Measurements from ENCODE around the gene ZNF578. TPM values are rescaled to one million over a fixed set of nuclear protein-coding genes. Genes with fewer than 3 reads are reported as not detected.
"Not testable (repeated sequence)": the region's sequence is repeated elsewhere in the genome, so short reads cannot be mapped to it uniquely, and the experiment has no call there.

ZNF578 gene
- total RNA-seq, 2 donors from 2014 or later = 0.11 to 0.85 TPM

GRCh38 chr19:52492201-52492993 is 39.0 kb downstream of the ZNF578 start:
- Mint-ChIP-seq H3K36me3 (ENCODE audit: low read depth) (no peaks in the 10 kb centered on the region), H3K4me3 (no peak overlapping the region), H3K4me1 (no peaks in the 10 kb centered on the region), H3K9me3 (peaks cover 10% of the 10 kb centered on the region), H3K27ac (no peak overlapping the region), H3K27me3 (peaks cover 5% of the 10 kb centered on the region)
- no peak for ATAC-seq (replicated peaks)

- peak; percentile 14 for ATAC-seq (replicated peaks)
- H3K4me1 Mint-ChIP-seq = no peaks in the 10 kb centered on the region
- no peak overlapping the region for H3K4me3 Mint-ChIP-seq
- no peaks in the 10 kb centered on the region for H3K36me3 Mint-ChIP-seq (ENCODE audit: low read depth)
- peaks cover 10% of the 10 kb centered on the region for H3K9me3 Mint-ChIP-seq
- no peak overlapping the region for H3K27ac Mint-ChIP-seq
- H3K27me3 Mint-ChIP-seq = peaks cover 5% of the 10 kb centered on the region
Measured at GRCh38 chr19:52492994-52493470, 39.7 kb downstream of the ZNF578 start.

- Mint-ChIP-seq H3K9me3 (peaks cover 10% of the 10 kb centered on the region), H3K4me3 (no peak overlapping the region), H3K27ac (no peak overlapping the region), H3K4me1 (no peaks in the 10 kb centered on the region), H3K36me3 (ENCODE audit: low read depth) (no peaks in the 10 kb centered on the region), H3K27me3 (peaks cover 5% of the 10 kb centered on the region)
- no peak for ATAC-seq (replicated peaks)
Measured at GRCh38 chr19:52494518-52494917, 41.2 kb downstream of the ZNF578 start.

- ATAC-seq (replicated peaks) = no peak
- H3K4me3 Mint-ChIP-seq = no peak overlapping the region
- peaks cover 5% of the 10 kb centered on the region for H3K27me3 Mint-ChIP-seq
Measured at GRCh38 chr19:52498571-52498970, 45.2 kb downstream of the ZNF578 start.

GRCh38 chr19:52500474-52500873 is 47.1 kb downstream of the ZNF578 start:
- H3K4me3 Mint-ChIP-seq; H3K27ac Mint-ChIP-seq; H3K4me1 Mint-ChIP-seq; H3K27me3 Mint-ChIP-seq; ATAC-seq (replicated peaks): not testable (repeated sequence)
- Mint-ChIP-seq H3K36me3 (ENCODE audit: low read depth) (peaks cover 18% of the 10 kb centered on the region), H3K9me3 (peaks cover 12% of the 10 kb centered on the region)

More at GRCh38 chr19:52498571-52498970, 45.2 kb downstream of the ZNF578 start:
- Mint-ChIP-seq H3K36me3 (ENCODE audit: low read depth) (peaks cover 4% of the 10 kb centered on the region), H3K27ac (no peak overlapping the region), H3K9me3 (peaks cover 16% of the 10 kb centered on the region), H3K4me1 (no peaks in the 10 kb centered on the region)

GRCh38 chr19:52500991-52501390 is 47.6 kb downstream of the ZNF578 start:
- not testable (repeated sequence) for H3K4me1 Mint-ChIP-seq; ATAC-seq (replicated peaks); H3K27me3 Mint-ChIP-seq; H3K27ac Mint-ChIP-seq; H3K4me3 Mint-ChIP-seq
- H3K36me3 Mint-ChIP-seq (ENCODE audit: low read depth) = peaks cover 21% of the 10 kb centered on the region
- peaks cover 12% of the 10 kb centered on the region for H3K9me3 Mint-ChIP-seq

GRCh38 chr19:52507266-52507665 is 53.9 kb downstream of the ZNF578 start:
- Mint-ChIP-seq H3K9me3 (peaks cover 14% of the 10 kb centered on the region), H3K36me3 (ENCODE audit: low read depth) (peaks cover 17% of the 10 kb centered on the region), H3K4me1 (no peaks in the 10 kb centered on the region), H3K4me3 (no peak overlapping the region), H3K27me3 (no peaks in the 10 kb centered on the region), H3K27ac (no peak overlapping the region)
- no peak for ATAC-seq (replicated peaks)

- Mint-ChIP-seq H3K27me3 (peaks cover 6% of the 10 kb centered on the region), H3K4me1 (no peaks in the 10 kb centered on the region), H3K36me3 (ENCODE audit: low read depth) (no peaks in the 10 kb centered on the region), H3K9me3 (peaks cover 30% of the 10 kb centered on the region), H3K27ac (no peak overlapping the region), H3K4me3 (no peak overlapping the region)
- ATAC-seq (replicated peaks) = no peak
Measured at GRCh38 chr19:52516191-52516590, 62.8 kb downstream of the ZNF578 start.

- Mint-ChIP-seq H3K9me3 (peaks cover 18% of the 10 kb centered on the region), H3K27me3 (peaks cover 6% of the 10 kb centered on the region), H3K27ac (no peak overlapping the region), H3K36me3 (ENCODE audit: low read depth) (no peaks in the 10 kb centered on the region), H3K4me1 (no peaks in the 10 kb centered on the region), H3K4me3 (no peak overlapping the region)
- ATAC-seq (replicated peaks) = peak; percentile 29
Measured at GRCh38 chr19:52518646-52519045, 65.3 kb downstream of the ZNF578 start.

- peaks cover 16% of the 10 kb centered on the region for H3K9me3 Mint-ChIP-seq
- not testable (repeated sequence) for H3K4me1 Mint-ChIP-seq; H3K4me3 Mint-ChIP-seq; H3K27ac Mint-ChIP-seq; H3K36me3 Mint-ChIP-seq (ENCODE audit: low read depth); H3K27me3 Mint-ChIP-seq; ATAC-seq (replicated peaks)
Measured at GRCh38 chr19:52519175-52519574, 65.8 kb downstream of the ZNF578 start.

- H3K36me3 Mint-ChIP-seq (ENCODE audit: low read depth) = no peaks in the 10 kb centered on the region
Measured at GRCh38 chr19:52520013-52520412, 66.7 kb downstream of the ZNF578 start.

GRCh38 chr19:52522551-52522950 is 69.2 kb downstream of the ZNF578 start:
- Mint-ChIP-seq H3K27ac (no peak overlapping the region), H3K9me3 (peaks cover 8% of the 10 kb centered on the region), H3K4me3 (no peak overlapping the region), H3K4me1 (no peaks in the 10 kb centered on the region), H3K36me3 (ENCODE audit: low read depth) (no peaks in the 10 kb centered on the region), H3K27me3 (peaks cover 6% of the 10 kb centered on the region)
- no peak for ATAC-seq (replicated peaks)

More at GRCh38 chr19:52520013-52520412, 66.7 kb downstream of the ZNF578 start:
- no peak for ATAC-seq (replicated peaks)
- Mint-ChIP-seq H3K27me3 (peaks cover 6% of the 10 kb centered on the region), H3K9me3 (peaks cover 13% of the 10 kb centered on the region), H3K4me3 (no peak overlapping the region), H3K4me1 (no peaks in the 10 kb centered on the region), H3K27ac (no peak overlapping the region)

GRCh38 chr19:52524086-52524485 is 70.7 kb downstream of the ZNF578 start:
- Mint-ChIP-seq H3K27ac (no peak overlapping the region), H3K9me3 (peaks cover 8% of the 10 kb centered on the region), H3K27me3 (peaks cover 6% of the 10 kb centered on the region), H3K36me3 (ENCODE audit: low read depth) (peaks cover 11% of the 10 kb centered on the region), H3K4me1 (peaks cover 11% of the 10 kb centered on the region), H3K4me3 (no peak overlapping the region)
- no peak for ATAC-seq (replicated peaks)

GRCh38 chr19:52527134-52527955 is 74.0 kb downstream of the ZNF578 start, which contains the start of gene ZNF808:
Gene ZNF808, plus strand, starts transcription at chr19:52527668. Its CDS starts 15,617 bp downstream, at chr19:52543285.
- H3K27me3 Mint-ChIP-seq = no peaks in the 10 kb centered on the region
- peaks cover 11% of the 10 kb centered on the region for H3K4me1 Mint-ChIP-seq
- peak; percentile 94 for ATAC-seq (replicated peaks)
- H3K27ac Mint-ChIP-seq = peak within 1 kb of the TSS; percentile 82
- no peaks in the 10 kb centered on the region for H3K9me3 Mint-ChIP-seq
- peaks cover 22% of the 10 kb centered on the region for H3K36me3 Mint-ChIP-seq (ENCODE audit: low read depth)
- peak within 1 kb of the TSS; percentile 85 for H3K4me3 Mint-ChIP-seq
